ENCODE results near the gene DGCR8.

DGCR8 gene

DNA sequence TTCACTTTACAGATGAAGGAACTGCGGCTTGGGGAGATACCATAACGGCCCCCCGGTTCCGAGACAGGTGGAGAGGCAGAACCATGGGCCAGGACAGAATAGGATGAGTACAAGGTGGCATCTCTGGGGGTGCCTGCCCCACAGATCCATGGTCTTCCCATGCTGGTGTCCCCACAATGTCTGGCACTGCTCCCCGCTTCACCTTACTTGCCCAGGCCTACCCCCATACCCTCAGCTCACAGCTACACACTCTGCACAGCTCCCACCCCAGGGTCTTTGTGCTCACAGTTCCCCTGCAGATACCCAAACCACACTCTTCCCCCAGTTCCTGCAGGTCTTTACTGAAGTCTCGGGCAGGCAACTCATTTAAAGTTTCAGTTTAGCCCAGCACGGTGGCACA is 11.4 kb upstream of the DGCR8 start:
- no peak for DNase-seq

DNA sequence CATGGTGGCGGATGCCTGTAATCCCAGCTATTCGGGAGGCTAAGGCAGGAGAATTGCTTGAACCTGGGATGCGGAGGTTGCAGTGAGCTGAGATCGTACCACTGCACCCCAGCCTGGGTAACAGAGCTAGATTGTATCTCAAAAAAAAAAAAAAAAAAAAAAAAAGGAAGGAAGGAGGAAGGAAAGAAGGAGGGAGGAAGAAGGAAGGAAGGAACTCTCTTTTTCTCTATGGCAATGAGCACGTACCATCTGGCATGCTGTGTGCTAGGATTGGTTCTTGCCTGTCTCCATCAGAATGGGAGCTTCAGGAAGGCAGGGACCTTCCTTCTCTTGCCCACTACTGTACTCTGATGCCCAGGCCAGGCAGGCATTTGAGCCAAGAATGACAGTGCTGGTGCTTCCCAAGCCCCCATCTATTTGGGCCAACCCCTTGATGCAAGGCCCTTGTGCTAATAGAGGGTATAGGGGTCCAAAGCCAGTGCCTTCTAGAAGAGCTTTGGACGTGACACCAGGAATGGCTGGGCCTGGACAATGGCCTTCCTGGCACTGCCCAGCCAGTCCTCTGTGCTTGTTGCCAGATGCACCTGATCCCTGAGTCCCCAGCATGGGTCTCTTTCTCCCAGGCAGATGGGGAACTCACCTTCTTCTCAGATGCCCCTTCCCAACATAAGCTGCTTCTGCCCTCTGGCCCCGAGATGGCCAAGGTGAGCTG is 10.6 kb upstream of the DGCR8 start:
- no peak for DNase-seq

DNA sequence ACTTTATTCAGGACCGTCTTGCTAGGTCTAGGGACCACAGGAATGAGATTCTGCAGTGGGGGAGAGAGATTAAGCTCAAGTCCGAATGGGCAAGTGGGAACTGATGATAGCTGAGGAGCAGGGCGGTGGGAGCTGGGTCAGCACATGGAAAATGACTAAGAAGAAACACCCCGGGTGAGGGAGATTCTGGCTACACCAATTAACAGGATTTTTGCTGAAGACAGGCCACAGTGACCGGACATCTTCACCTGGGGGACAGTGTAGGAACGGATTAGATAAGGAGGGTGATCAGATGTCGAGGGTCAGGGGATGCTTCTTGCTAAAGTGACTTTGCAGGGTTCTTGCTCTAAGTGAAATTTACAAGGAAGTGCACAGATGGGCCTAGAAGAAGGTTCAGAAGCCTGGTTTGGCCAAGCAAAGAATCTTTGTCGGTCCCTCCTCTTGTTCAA is 8.5 kb upstream of the DGCR8 start:
- no peak for DNase-seq

DNA sequence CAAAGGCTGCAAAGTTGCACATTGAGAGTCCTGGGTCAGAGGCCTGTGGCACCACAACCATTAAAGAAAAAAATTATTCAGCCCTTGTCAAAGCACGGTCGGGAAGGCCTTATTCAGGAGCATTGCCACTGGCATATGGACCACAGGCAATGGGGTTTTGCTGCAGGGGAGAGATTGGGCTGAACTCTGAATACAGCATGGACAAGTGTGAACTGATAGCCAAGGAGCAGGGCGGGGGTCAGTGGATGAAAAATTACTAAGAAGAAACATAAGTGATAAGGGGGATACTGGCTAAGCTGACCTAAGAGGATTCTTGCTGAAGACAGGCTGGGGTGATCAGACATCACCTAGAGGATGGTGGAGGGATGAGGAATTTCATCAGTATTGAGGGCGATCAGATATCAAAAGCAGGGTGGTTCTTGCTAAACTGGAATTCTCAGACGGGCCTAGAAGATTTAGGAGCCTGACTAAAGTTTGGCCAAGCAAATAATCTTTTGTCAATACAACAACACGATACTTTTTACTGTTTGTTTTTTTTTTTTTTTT is 3.3 kb upstream of the DGCR8 start:
- peak; percentile 63 for DNase-seq

DNA sequence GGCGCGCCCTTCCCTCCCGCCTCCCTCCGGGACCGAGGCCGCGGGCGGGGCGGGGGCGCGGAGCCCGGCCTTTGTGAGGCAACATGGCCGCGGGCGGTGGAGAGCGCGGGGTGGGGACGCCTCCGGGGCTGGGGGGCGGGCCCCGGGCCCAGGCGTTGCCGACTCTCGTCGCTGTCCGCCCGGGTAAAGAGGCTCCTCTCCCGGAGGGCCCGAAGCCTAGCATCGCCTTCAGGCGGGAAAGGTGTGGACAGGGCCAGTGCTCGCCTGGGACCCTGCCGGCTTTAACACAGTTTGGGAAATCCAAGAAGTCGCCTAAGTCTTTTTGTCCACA is 369 bp downstream of the DGCR8 start:
- DNase-seq: peak; percentile 84

DNA sequence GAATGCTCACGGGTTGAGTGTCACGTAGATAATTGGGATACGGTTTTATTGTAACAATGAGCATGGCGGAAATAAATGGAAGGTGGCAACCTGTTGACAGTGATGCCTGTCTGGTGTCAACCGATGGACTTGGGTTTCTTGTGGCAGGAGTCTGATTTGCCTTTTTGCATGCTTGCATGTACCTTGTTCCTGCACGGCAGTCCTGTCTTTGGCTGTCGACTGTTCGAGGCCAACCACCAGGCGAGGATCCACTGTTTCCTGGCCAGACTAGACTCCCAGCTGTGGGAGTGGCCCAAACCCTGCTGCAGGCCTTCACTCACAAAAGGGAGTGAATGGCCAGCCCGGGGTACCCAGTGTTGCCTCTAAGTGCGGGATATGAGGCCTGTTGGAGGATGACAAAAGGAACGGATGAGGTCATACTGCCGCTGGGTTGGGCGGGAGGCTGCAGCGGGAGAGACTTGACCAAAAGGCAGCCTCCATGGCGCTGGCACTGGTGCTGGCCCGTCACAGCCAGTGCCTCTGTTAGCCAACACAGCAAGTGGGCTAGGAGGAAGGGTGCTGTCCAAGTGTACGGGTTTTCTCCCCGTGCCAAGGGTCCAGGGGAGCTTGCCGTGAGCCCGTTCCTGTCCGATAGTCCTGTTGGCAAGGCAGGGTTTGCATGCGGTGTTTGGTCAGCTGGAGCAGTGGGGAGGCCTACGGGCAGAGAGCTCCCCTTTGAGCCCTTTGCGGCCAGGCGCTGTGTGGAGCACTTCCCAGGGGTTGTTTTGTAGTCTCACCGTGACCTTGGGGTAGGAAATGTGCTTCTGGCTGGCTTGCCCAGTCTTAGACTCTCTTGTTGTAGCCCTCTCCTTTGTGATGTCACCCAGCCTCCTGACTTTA is 974 bp downstream of the DGCR8 start:
- DNase-seq: peak; percentile 58

DNA sequence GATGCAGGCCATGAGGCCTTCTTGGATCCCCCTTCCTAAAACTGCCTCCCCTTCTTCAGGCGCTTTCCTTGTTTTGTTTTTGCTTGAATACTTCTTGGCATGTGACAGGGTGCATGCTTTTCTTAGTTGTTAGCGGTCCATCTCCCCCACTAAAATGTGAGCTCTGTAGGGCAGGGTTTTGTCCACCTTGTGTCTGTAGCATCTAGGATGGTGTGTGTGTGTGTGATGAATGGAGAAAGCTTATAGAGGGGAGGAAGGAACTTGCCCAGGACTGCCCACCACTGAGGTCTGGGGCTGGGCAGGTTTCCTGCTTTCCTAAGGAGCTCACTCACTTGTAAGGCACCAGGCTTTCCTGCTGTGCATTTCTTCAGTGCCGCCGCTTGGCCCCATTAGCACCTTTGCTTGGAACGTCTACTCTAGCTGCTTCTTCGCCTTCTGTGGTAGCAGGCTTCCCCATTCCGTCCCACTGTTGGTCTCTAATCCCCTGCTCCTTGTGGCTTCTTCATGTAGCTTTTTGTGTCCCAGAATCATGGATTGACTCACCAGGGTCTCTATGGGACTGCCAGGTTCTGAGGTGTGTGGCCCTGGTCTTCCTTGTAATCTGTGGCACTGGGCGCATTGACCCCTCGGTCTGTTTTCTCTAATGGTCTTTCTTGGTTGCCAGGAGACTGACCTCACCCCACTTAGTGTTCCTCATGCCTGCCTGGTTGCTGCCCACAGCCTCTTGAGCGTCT is 3.3 kb downstream of the DGCR8 start:
- no peak for DNase-seq

DNA sequence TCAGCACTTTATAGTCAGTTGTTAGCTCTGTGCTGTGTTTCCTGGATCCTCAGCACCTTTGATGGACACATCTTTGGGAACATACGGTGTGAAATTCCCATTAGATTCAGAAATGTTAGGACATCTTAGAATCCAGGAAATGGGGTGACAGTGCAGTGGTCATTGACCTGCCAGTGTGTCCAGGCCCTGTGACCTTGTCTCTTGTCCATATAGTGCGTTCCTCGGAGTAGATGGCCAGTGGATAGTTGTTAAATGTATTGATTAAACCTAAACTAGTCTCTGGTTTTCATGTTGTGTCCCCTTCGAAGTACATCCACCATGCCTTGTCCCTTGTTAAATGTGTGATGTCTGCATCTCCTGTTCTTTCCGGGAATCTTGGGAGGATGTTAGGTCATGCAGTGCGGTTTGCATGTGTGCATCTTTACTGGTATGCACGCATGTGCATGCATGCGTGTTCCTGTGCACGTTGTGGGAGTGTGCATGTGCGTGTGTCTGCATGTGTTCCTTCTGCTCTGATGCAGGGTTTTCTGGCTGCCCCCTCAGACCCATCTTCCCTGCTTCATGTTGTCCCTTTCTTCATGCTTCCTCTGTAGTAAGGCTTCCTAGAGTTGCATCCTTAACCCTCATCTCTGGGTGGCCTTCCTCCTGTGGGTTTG is 4.0 kb downstream of the DGCR8 start:
- no peak for DNase-seq

DNA sequence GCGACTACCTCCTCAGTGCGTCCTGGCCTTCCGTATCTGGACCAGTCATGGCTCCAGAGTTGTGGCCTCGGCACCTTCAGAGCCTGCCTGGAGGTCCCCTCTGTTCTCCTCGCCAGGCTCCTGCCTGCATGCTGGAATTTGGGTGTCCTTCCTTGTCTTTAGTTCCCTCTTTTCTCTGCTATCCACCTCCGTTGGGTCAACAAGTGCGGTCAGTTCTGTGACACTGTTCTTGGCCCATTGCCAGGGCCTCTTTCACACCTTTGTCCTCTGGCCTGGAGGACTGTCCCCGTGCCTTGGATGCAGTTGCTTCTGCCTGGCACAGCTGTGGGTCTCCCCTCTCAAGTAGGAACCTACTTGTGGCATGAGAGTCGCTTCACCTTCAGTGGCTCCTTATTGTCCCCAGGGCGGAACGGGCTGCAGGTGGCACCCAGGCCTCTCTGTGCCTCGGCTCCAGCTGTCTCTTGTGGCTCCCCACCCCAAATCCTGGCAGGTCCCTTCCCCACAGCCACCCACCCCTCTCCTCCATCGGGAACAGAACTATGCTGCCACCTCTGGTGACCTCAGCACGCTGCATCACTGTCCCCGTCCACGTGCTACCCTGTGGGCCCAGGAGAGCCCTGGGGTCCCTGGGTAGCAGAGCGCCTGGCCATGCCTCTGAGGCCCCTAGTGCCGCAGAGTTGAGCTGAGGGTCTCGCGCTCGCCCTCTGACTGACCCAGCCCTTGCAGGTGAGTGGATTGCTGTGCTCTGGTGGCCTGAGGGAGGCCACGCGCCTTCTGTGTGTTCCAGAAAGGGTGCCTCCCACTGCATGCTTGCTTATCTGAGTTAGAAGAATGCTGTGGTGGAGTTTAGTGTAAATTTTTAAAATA is 4.7 kb downstream of the DGCR8 start:
- DNase-seq: peak; percentile 60

DNA sequence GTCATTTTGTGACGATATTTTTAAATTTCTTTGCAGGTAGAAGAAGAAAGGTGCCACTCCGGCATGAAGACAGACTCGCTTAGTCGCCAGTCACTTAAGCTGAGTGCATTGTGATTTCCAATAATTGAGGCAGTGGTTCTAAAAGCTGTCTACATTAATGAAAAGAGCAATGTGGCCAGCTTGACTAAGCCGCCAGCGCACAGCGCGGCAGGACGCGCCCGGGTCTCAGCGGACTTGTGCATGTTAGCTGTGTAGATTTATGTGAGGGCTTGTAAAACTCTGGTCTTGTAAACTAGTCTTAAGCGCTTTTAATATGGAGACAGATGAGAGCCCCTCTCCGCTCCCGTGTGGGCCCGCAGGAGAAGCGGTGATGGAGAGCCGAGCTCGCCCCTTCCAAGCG is 5.6 kb downstream of the DGCR8 start:
- DNase-seq: no peak

DNA sequence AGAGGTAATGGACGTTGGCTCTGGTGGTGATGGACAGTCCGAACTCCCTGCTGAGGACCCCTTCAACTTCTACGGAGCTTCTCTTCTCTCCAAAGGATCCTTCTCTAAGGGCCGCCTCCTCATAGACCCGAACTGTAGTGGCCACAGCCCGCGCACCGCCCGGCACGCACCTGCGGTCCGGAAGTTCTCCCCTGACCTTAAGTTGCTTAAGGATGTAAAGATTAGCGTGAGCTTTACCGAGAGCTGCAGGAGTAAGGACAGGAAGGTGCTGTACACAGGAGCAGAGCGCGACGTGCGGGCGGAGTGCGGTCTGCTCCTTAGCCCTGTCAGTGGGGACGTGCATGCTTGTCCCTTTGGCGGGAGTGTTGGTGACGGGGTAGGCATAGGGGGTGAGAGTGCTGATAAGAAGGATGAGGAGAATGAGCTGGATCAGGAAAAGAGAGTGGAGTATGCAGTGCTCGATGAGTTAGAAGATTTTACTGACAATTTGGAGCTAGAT is 6.1 kb downstream of the DGCR8 start:
- no peak for DNase-seq

DNA sequence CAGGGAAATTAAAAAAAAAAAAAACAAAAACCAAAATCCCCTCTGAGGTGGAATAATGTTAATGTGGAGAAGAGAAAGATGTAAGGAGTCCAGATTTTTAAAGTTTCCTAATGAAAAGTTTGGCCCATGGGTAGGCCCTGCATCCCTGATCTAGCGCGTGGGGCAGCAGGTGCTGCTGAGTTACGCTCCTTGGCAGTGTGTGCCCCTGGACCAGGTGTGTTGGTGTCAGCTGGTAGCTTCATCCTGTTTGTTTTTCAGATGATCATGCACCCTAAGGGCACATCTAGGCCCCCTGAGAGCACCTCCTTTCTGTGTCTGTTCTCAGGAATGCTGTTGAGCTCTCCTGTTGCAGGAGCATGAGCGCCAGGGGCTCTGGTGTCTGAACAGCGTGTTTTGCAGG is 6.7 kb downstream of the DGCR8 start:
- no peak for DNase-seq

DNA sequence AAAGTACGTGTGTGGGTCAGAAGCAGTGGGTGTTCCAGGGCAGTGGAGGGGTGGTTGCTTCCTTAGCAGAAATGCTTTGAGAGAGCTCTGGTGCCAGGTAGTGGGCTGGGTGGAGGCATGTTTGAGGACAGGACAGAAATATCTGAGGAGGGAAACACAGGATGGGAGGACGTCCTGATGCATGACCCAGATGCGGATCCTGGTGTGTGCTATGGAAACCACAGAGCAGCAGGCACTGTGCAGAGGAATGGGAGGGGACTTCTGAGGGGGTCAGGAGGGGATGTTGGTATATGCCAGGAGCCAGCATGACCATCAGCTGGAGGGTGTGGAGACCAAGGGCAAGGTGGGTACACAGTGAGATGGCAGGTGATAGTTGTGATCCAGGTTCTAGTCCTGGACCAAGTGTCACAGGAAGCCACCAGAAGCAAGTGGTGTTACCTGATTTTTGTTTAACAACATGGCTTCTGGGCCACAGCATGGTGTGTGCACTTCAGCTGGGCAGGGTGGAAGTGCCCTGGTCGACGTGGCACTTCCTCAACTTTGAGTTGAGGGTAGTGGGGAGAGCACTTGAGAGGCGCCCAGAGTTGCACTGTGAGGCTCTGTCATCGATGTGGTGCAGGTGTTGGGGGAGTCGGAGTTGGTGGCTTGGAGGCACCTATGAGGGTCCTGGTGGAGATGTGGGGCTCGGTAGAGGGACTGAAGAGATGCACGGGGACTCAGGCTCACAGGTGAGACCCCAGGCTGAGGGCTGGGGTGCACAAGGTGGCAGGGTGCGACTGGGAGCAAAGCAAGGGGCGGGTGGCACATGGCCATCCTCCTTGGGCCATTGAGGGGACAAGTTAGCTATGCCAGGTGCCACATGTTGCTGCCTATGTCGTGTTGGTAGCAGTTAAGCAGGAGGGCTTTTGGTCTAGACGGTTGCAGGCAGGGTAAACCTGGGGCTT is 7.5 kb downstream of the DGCR8 start:
- no peak for DNase-seq

DNA sequence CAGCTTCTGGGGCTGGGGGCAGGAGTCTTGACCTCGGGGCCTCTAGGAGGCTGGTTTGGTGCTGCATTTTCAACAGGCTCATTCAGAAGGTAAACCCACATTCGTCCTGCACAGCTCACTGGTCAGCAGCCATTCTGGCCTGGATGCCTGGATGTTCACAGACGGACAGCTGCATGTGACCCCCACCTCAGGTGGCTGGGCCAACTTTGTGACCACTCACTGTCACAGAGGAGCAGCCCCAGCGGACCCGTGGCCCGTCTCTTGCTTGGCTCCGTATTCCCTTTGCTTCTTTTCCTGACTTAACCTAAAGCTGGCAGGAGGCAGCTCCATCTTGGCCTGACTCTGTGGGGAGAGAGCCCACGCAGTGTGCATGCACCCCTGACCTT is 8.2 kb downstream of the DGCR8 start:
- no peak for DNase-seq

DNA sequence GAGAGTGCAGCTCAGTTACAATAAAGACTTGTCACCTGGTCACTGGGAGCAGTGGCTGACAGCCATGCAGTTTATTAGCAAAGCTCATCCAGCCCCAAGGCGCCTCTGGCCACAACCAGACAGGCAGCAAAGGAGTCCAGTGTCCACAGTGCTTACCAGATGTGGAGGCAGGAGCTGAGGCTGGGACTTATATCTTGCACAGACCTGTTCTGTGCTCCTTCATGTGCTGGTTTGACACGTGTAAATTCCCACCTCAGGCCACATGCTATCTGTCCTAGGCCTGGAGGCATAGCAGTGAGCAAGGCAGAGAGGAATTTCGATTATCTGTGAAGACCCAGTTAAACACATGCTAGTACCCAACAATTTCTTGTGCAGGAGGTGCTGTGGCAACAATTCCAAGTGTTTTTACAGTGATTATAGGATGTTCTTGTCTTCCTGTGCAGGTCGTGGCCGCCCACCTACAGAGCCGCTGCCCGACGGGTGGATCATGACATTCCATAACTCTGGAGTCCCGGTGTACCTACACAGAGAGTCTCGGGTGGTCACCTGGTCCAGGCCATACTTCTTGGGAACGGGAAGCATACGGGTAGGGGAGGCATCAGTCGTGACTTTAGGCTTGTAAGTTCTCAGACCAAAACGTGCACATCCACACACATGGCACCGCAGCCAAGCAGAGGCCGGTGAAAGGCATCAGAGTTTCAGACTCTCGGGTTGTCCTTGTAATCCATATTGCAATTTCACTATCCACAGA is 9.4 kb downstream of the DGCR8 start:
- DNase-seq: no peak

DNA sequence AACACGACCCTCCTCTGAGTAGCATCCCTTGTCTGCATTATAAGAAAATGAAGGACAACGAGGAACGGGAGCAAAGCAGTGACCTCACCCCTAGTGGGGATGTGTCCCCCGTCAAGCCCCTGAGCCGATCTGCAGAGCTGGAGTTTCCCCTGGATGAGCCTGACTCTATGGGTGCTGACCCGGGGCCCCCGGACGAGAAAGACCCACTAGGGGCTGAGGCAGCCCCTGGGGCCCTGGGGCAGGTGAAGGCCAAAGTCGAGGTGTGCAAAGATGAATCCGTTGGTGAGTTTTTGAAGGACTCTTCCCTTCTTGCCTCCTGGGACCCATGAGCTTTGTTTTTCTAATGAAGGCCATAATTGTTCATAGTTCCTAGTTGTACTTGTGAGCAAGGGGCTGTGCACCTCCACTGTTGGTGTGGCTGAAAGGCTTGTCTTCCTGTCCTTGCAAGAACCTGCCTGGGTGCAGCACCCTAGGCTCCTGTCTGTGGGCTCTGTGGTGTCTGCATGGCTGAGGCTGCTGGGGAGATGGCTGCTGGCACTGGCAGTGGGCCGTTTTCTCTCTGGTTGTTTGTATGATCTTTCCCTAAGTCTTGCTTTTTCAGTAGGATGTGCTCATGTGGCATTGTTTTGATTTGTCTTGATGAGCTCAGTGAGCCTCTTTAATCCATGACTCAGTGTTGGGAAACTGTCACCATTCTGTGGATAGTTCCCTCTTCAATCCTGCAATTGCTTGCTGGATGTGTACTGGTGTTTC is 10.1 kb downstream of the DGCR8 start:
- DNase-seq: no peak

DNA sequence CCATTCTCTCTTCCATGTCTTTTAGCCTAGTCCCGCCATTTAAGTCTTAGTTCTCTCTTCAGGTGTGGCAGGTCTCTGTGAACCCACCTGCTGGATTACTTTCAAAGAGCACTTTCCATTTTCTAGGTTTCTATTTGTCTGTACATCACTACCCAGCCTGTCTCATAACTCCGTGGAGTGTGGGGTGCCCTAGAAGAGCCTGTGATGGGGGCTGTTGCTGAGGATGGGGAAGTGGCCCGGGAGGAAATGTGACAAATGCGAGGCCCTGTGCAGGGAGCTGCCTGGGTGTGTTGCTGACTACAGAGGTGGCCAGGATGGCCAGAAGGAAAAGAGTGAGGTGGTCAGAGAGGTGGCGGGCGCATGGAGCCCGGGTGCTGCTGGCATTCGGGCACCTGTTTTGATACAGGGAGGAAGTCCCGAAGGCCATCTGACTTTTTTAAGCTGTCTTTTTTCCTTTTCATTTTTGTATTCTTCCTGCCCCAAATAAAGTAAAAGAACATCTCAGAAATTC is 10.7 kb downstream of the DGCR8 start:
- DNase-seq: no peak

DNA sequence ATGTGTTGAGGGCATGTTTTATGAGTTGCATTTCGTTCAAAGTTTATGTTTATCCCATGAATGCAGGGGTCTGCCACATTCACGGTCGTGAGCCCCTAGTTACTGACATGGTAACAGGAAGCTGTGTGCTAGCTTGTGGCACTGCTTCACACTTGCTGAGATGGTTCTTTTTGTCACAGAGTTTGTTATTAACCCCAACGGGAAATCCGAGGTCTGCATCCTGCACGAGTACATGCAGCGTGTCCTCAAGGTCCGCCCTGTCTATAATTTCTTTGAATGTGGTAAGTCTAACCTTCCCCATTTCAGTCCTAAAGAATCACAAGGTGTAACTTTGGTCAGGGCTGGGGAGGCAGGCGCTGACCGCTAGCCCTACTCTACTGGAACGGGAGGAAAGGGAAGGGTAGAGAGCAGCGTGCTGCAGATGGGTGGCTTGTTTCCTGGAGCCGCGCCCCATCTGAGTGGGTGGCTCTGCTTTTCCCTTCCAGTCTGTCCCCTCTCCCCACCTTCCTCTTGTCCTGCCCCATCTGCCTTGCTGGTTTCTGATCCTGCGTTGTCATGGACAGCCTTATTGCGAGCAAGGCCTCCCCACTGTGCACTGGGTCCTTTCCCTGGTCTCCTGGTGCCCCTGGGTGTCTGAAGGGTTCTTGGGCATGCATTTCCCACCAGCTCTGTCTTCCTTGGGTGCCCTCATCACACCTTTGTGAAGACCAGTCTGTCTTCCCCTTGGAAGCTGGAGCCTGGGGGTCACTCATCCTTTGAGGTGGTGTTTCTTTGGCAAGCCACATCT is 11.8 kb downstream of the DGCR8 start:
- no peak for DNase-seq

Measured in hematopoietic multipotent progenitor cell treated with erythropoietin and hydrocortisone succinate and interleukin-3 and kit ligand, for 4 days (in vitro differentiated cells).